Measurements from ENCODE around the gene PSD. TPM values are rescaled to one million over a fixed set of nuclear protein-coding genes. Genes with fewer than 3 reads are reported as not detected.

PSD gene
- total and polyA plus RNA-seq, 9 of the 15 experiments (the other 6 are each of a cell fraction or from before 2014, with no cell fraction given) = 0.11 to 1.7 (median 0.54) TPM; not detected in 2

DNA sequence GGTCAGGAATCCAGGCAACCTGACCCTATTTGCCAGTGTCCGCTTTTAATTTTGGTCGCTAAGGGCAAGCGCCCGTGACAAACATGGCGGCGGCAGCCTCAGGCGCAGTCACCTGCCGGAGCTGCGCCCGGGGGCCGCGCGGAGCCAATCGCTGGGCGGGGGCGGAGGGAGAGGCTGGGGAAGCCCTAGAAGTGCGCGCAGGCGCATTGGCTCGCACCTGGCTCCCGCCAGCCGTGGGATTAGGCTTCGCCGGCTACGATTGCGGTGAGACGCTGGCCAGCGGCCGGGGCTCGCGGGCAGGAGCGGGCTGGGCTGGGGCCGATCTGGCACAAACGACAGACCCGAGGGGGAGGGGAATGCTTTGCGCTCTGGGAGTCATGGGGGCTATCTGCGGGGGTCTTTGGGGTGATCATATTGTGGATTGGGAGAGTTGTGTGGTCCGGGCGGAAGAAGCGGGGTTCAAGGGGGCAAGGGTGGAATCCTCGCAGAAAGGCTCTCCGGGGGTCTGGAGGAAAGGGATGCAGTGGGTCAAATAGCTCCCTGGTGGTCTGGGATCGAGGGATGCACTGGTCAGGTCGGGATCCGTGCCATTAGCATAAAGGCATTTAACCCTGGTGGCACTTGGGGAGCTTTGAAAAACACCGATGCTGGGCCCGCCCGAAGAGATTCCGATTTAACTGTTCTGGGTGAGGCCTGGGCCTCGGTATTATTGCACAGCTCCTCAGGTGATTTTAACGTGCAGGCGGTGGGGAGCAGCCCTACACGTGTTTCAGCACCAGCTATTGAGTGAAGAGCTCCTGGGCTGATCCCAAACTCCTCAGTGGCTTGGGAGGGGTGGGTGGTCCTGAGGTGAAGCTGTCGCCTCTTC is 42.8 kb upstream of the PSD start (continued):
- TF ChIP-seq, protein P1, sequence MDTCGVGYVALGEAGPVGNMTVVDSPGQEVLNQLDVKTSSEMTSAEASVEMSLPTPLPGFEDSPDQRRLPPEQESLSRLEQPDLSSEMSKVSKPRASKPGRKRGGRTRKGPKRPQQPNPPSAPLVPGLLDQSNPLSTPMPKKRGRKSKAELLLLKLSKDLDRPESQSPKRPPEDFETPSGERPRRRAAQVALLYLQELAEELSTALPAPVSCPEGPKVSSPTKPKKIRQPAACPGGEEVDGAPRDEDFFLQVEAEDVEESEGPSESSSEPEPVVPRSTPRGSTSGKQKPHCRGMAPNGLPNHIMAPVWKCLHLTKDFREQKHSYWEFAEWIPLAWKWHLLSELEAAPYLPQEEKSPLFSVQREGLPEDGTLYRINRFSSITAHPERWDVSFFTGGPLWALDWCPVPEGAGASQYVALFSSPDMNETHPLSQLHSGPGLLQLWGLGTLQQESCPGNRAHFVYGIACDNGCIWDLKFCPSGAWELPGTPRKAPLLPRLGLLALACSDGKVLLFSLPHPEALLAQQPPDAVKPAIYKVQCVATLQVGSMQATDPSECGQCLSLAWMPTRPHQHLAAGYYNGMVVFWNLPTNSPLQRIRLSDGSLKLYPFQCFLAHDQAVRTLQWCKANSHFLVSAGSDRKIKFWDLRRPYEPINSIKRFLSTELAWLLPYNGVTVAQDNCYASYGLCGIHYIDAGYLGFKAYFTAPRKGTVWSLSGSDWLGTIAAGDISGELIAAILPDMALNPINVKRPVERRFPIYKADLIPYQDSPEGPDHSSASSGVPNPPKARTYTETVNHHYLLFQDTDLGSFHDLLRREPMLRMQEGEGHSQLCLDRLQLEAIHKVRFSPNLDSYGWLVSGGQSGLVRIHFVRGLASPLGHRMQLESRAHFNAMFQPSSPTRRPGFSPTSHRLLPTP (IDR thresholded peaks at IDR 0.05; ENCODE audit: borderline replicate concordance, extremely low read depth, insufficient read length) = no peak
- TF ChIP-seq SNRNP70 (optimal IDR thresholded peaks at IDR 0.05; ENCODE audit: low read depth, low read length) (no peak), ARNT (IDR thresholded peaks at IDR 0.05) (no peak), NFATC3 (IDR thresholded peaks at IDR 0.05) (no peak), ARID1B (IDR thresholded peaks at IDR 0.05) (0 out of 2 replicates have a peak, but pooled peaks have one; percentile 15), MEIS2 (IDR thresholded peaks at IDR 0.05; ENCODE audit: partially characterized antibody) (peak; percentile 69), SMC3 (conservative IDR thresholded peaks at IDR 0.05; ENCODE audit: insufficient read depth, low read depth, low read length) (no peak), SRSF1 (IDR thresholded peaks at IDR 0.05; ENCODE audit: low read depth, low read length) (no peak), SAP30 (IDR thresholded peaks at IDR 0.05; ENCODE audit: borderline replicate concordance, insufficient read depth, low read depth, low read length, poor library complexity, severe bottlenecking) (peak; percentile 21)
- TF ChIP-seq, protein P2, sequence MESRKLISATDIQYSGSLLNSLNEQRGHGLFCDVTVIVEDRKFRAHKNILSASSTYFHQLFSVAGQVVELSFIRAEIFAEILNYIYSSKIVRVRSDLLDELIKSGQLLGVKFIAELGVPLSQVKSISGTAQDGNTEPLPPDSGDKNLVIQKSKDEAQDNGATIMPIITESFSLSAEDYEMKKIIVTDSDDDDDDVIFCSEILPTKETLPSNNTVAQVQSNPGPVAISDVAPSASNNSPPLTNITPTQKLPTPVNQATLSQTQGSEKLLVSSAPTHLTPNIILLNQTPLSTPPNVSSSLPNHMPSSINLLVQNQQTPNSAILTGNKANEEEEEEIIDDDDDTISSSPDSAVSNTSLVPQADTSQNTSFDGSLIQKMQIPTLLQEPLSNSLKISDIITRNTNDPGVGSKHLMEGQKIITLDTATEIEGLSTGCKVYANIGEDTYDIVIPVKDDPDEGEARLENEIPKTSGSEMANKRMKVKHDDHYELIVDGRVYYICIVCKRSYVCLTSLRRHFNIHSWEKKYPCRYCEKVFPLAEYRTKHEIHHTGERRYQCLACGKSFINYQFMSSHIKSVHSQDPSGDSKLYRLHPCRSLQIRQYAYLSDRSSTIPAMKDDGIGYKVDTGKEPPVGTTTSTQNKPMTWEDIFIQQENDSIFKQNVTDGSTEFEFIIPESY (CRISPR knock-in tag; IDR thresholded peaks at IDR 0.05) = 0 out of 2 replicates have a peak, but pooled peaks have one; percentile 24
- TF ChIP-seq, protein P3, sequence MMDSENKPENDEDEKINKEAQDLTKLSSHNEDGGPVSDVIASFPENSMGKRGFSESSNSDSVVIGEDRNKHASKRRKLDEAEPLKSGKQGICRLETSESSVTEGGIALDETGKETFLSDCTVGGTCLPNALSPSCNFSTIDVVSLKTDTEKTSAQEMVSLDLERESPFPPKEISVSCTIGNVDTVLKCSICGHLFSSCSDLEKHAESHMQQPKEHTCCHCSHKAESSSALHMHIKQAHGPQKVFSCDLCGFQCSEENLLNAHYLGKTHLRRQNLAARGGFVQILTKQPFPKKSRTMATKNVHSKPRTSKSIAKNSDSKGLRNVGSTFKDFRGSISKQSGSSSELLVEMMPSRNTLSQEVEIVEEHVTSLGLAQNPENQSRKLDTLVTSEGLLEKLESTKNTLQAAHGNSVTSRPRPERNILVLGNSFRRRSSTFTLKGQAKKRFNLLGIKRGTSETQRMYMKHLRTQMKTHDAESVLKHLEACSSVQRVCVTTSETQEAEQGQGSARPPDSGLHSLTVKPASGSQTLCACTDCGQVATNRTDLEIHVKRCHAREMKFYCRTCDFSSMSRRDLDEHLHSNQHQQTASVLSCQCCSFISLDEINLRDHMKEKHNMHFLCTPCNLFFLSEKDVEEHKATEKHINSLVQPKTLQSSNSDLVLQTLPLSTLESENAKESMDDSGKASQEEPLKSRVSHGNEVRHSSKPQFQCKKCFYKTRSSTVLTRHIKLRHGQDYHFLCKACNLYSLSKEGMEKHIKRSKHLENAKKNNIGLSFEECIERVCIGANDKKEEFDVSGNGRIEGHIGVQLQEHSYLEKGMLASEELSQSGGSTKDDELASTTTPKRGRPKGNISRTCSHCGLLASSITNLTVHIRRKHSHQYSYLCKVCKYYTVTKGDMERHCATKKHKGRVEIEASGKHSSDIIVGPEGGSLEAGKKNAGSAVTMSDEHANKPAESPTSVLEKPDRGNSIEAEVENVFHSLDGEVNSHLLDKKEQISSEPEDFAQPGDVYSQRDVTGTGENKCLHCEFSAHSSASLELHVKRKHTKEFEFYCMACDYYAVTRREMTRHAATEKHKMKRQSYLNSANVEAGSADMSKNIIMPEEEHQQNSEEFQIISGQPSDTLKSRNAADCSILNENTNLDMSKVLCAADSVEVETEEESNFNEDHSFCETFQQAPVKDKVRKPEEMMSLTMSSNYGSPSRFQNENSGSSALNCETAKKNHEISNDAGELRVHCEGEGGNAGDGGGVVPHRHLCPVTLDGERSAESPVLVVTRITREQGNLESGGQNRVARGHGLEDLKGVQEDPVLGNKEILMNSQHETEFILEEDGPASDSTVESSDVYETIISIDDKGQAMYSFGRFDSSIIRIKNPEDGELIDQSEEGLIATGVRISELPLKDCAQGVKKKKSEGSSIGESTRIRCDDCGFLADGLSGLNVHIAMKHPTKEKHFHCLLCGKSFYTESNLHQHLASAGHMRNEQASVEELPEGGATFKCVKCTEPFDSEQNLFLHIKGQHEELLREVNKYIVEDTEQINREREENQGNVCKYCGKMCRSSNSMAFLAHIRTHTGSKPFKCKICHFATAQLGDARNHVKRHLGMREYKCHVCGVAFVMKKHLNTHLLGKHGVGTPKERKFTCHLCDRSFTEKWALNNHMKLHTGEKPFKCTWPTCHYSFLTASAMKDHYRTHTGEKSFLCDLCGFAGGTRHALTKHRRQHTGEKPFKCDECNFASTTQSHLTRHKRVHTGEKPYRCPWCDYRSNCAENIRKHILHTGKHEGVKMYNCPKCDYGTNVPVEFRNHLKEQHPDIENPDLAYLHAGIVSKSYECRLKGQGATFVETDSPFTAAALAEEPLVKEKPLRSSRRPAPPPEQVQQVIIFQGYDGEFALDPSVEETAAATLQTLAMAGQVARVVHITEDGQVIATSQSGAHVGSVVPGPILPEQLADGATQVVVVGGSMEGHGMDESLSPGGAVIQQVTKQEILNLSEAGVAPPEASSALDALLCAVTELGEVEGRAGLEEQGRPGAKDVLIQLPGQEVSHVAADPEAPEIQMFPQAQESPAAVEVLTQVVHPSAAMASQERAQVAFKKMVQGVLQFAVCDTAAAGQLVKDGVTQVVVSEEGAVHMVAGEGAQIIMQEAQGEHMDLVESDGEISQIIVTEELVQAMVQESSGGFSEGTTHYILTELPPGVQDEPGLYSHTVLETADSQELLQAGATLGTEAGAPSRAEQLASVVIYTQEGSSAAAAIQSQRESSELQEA (IDR thresholded peaks at IDR 0.05; ENCODE audit: low read depth) = peak; percentile 73; the same call in 1 of the 2 replicates
